GM19099 (cell line): ENCODE measurements around the gene SCG2.

Experiments used
- POLR2A ChIP-seq: IDR thresholded peaks from 3 replicates; pipeline ENCODE4 v1.6.1; 2011; ENCODE audit warnings: low read depth; ENCODE audit not compliant: insufficient read length; ENCODE audit errors: extremely low read depth

The SCG2 gene

DNA sequence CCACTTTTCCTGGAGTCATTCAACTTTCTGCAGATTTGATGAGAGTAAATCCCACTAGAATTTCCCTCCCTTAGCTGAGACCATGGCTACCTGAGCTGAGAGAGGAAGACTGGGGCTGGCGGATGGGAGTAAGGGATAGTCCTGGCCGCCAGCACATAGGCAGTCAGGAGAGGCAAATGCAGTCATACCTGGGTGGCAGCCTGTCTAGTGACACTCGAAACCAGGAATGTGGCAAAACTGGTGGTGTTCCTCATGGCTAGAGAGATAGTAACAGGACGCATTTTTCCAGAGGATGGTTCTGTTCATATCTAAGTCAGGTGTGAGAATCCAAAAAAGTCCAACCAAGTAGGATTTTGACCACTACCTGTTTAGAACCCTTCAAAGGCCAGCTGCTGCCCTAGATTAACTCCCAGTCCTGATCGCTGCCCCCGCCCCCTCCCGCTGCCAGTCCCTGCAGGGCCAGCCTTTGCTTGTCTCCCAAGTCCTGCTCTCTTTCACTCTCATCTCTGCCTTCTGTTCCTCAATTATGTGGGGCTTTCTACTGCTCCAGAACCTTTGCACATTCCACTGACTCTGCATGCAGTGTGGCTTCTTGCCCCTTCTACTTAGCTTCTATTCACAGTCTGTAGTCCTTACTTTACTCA is 17.4 kb upstream of the SCG2 start:
- TF ChIP-seq POLR2A = no peak

DNA sequence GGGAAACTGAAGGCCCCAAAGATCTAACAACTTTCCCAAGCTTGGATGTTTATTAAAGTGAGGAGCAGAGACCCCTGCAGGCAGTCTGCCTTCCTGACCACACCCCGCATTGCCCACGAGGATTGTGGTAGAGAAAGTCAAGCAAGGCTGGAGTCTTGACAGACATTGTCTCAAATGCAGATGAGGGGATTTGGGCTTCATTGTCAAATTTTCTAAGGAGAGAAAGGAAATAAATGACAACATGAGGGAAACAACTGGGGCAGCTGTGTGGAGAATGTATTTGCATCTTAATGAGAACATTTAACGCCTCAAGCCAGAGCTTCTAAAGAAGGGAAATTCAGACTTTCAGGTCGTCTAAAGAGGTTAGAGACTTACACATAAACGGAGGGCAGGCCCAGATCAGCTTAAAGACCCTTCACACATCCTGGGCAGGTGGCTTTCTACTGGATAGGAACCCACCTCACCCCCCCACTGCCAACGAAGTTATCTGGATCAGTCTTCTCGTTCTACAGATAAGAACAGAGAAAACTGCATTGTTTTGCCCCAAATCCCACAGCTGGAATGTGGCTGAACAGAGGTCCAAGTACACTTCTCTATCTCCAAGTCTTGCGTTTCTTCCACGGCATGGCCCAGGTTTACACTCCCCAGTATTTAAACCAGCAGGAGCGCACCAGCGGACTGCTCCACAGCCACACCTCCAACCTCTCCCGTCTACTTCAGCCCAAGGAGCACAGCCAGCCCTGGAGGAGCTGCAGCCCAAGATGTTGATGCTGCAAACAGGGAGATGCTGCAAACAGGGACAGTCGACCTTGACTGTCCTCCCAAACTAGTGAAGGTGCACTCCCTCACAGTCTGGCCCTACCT is 16.2 kb upstream of the SCG2 start:
- no peak for TF ChIP-seq POLR2A

DNA sequence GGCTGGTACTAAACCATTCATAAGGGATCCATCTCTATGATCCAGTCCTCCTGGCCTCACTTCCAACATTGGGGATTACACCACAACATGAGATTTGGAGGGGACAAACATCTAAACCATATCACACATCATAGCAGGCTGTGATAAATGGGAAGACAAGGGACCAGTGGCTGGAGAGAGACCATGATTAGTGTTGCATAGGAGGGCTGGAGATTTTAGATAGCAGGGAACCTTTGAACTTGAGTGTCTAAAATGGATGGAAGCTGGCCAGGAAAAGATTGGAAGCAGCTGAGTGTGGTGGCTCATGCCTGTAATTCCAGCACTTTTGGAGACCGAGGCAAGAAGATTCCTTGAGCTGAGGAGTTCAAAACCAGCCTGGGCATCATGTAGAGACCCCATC is 12.4 kb upstream of the SCG2 start:
- no peak for TF ChIP-seq POLR2A

DNA sequence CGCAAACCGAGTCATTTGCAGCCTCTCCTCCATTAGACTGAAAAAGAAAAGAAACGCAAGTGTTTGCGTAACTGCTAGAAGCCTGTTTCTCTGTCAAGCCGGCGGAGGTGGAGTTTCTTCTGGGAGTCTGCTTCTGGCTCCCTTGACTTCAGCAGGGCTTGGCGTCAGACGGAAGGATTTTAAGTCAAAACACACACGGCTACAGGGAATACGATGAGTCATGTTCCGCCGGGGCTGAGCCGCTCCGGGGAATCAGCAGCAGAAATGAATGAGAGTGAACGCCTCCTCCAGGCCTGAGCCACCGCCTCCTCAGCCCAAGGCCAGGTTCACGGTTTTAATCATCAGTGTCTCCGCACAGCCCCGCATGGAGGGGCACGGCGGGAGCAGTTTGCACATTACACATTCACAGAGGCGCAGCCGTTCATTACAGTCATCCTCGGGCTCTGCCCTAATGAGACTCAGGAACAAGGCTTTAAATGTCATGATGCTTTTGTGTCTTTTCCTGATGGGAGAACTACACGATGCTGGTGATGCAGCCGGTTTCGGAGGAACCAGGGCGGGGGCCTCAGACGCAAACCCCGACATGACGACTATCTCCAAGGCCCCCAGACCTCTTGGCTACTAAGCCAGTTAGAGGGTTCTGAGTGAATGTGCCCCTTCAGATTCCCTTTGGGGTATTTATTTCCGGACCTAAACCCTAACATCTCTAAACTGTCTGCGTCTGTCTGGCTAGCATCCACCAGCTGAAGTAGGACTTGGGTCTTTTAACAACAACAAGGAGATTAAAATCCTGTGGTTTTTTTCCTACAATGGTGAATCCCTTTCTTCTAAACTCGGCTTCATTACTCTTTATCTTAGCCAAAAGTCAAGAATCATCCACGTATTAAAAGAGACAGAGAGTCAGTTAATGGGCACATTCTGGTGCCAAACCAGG is 11.1 kb upstream of the SCG2 start:
- TF ChIP-seq POLR2A = no peak

DNA sequence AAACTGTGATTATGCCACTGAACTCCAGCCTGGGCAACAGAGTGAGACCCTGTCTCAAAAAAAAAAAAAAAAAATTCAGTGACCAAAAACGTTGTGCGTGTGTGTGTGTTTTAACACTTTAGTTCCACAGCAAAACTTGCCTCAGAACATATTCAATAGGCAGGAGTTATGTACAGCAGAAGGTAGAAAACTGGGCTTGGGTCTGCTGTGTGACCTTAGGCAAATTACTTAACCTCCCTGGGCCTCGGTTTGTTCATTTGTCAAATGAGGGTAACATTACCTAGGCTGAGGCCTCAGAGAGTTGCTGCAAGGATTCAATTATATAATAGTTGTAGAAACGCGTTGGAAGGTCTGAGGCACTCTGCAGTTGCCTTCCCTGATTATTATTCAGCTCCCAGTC is 10.3 kb upstream of the SCG2 start:
- TF ChIP-seq POLR2A = no peak

DNA sequence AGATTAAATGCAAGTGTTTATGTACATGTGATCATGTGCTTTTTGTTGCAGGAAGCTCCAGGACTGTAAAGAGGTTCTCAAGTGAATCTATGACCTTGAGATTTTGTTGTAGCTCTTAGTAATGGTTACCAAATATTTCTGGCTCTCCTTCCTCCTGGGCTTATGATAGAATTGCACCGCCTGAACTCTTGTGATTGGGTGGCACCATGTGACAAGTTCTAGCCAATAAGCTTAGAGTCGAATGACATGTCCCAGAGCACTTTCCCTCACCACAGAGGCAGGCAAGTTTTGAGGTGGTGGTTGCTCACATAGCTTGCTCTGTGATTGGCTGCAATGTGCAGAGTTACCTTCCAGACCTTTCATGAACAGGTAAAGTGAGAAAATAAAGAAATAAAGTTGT is 8.9 kb upstream of the SCG2 start:
- TF ChIP-seq POLR2A = no peak

DNA sequence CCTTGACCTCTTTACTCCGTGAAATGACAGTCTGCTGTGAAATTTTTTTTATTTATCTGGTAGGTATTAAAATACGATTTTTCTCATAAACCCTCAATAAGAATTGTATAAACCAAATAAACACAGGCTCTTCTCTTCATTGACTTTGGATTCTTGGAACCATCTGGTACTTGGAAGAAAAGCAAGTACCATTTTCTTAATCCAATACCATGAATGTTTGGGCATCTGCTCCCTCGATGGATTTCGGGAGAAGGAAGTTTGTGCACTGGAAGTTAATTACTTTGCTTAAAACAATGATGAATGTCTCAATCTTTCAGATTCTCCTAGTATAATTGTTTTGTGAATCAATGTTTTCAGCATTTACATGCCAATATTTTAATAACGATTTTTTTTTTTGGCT is 5.3 kb upstream of the SCG2 start:
- no peak for TF ChIP-seq POLR2A

DNA sequence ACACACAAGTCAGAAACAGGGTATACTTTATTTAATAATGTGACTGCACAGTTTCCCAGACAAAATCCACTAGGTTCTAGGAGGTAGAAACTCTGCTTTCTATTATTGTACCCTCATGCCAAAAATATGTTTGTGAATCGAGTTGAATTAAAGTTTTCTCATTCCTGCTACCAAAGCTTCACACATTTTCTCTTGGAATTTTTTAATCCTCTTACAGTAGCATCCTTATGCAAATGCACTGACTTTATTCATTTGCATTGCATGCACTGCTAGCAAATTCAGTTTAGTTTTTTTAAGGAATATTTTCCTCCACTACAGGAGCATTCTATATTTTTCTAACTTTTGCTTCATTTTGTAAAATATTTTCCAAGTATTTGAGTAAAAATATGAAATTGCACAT is 4.8 kb upstream of the SCG2 start:
- TF ChIP-seq POLR2A = no peak

DNA sequence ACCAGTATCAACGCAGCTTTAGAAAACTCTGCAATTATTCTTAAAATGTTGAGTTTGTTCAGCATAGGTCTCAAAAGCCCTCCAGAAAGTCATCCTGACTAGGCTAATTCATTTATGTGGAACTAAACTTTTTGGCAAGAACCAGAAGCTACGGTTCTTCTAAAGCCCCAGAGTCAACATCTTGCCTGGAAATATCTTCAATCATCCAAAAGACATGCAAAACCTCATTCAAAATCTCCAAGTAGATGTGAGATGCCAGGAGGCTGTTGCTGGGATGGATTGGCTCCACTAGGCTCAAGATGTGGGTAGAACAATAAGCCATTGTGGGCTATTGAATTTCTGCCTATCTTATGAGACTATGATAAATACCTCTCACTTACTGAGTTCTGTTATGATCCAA is 2.1 kb upstream of the SCG2 start:
- no peak for TF ChIP-seq POLR2A

DNA sequence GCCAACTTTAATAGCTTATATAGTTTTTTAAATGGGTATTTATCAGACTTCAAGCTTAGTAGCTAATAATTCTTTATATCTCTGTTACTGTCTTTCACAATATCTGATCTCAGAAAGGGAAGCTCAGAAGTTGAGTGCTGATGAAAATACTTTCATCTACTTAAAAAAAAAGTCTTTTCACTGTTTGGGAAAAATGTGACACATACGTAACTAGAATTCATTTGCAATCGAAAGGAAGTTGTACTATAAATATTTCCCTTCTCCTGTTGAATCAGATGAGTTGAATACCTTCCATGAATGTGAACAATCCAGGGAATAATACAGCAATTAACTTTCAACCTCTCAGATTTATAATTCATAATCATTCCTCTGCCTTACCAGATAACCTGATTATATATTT is 811 bp upstream of the SCG2 start:
- no peak for TF ChIP-seq POLR2A

DNA sequence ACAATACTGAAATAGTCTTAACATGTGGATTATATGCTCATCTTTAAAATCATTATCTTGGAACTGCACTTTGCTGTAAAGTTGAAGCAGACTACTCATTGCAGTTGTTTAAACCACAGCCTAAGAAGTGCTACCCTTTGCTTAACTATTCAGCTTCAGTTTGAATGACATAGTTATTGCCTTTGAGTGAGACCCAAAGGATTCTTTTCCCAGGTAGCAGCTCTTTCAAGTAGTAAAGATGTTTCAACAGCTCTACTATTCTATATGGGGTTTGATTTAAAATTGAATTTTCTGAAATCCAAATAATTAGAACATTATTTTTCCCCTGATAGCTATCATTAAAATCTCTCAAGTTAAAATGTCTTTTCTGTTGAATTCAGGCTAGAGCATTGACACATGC is 1.1 kb downstream of the SCG2 start:
- no peak for TF ChIP-seq POLR2A

DNA sequence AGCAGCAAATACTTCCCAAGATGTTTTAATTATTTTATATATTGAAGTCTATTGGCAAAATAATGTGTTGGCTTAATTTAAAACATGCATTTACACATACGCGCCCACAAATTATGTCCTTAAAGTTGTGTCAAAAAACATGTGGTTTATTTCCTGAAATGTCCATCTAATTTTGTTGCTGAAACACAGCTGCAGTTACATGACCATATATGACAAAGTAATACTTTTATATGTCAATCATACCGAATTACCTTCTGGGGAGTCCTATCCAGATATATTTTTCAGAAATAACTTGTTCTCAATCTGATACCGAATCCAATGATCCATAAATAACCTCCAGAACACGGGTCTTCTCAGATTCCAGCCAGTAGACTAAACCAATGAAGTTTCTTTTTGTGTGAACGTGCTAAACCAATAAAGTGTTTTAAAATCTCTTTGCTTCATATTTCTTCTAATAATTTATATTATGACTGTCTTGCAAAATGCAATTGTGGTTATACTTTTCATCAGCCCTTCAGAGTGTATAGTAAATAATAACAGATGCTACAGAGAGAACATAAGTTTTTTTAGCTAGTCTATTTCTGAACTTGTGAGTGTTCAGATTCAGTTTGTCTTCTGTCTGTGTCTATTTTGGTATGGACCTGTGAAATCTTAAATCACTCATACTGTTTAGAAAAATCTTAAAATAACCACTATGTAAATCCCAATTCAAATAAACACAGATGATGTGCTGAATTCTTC is 2.4 kb downstream of the SCG2 start:
- no peak for TF ChIP-seq POLR2A

DNA sequence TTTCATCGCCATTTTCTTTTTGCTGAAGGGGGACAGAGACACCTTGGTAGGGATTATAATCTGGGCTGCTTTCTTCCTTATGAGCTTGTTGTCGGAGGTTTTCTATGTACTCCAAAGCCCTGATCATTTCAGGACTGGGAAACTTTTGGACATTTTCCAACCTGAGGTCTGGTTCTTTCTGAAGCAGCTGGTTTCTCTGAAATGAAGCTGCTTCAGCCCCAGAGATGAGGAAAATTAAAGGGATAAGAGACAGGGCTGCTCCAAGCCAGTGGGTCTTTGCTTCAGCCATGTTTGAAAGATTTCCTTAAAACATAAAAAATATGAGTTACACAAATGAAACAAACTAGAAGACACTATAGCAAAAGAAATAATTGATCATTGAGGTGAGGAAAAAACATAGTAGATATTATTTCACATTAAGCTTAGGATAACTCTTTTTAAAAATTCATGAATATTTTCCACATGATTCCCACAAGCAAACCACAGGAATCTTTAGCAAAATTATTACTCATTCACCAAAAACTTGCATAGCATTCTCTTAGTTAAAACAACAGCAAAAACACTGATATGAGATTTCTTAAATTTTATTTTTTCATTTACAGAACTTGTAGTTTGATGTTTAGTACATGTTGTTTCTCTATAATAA is 3.0 kb downstream of the SCG2 start:
- no peak for TF ChIP-seq POLR2A

DNA sequence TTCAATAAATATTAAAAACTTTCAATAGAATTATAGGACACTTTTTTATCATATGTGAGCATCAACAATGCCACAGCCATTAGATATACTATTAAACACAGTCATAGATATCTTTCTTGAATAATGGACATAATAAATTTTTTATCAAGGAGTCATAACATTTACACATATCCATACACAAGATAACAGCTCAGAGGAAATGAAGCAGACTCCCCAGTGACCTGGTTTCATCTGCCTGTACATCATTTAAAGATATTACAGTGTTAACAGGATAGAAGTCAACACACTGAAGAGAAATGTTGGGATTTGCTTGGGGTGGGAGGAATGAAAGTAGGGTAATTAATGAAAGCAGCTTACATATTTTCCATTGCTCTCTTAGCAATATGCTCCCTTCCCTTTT is 5.1 kb downstream of the SCG2 start:
- TF ChIP-seq POLR2A = no peak
